Mammary epithelial cell (primary cell): ENCODE measurements around the gene TAB2.

Experiments
- CTCF ChIP-seq, 2 donors: IDR thresholded peaks in 1 of 2; conservative IDR thresholded peaks in 1 of 2; 2 replicates each; pipeline ENCODE4 v1.5.1; 2011 to 2012; ENCODE audit warnings: inconsistent platforms in 2 of 2, low read length in 2 of 2, mild to moderate bottlenecking in 2 of 2, control low read depth in 1 of 2, low read depth in 1 of 2; ENCODE audit not compliant: insufficient read depth in 1 of 2; ENCODE audit errors: extremely low read depth in 1 of 2
- EZH2 ChIP-seq: IDR thresholded peaks from 2 replicates; pipeline ENCODE4 v1.6.1; 2012; ENCODE audit warnings: low read length, inconsistent platforms, borderline replicate concordance

- no peak for TF ChIP-seq EZH2
- no peak for TF ChIP-seq CTCF (conservative IDR thresholded peaks at IDR 0.05 in 1 of 2, IDR thresholded peaks at IDR 0.05 in 1 of 2; ENCODE audit: extremely low read depth in 1 of 2, insufficient read depth in 1 of 2, low read depth in 1 of 2, low read length in 2 of 2)
Observed at GRCh38 chr6:149334201-149334600, 16.7 kb downstream of the TAB2 start.
